HAP-1 (cell line): ENCODE measurements around the gene NUMB.

Source experiments
- DNase-seq, 2 experiments: peaks; one replicate each; pipeline ENCODE4 v3.0.0-alpha.2; 2016 to 2020; ENCODE audit warnings: low spot score in 2 of 2
- H3K27me3 ChIP-seq: fragments of 250-450 bp; sonication (Bioruptor Pico); 2 replicates; pipeline ENCODE4 v1.5.1; 2020; ENCODE audit warnings: low read depth, mild to moderate bottlenecking, moderate library complexity
- H3K36me3 ChIP-seq: fragments of 250-450 bp; sonication (Bioruptor Pico); replicated peaks from 2 replicates; pipeline ENCODE4 v1.5.1; 2020; ENCODE audit warnings: mild to moderate bottlenecking
- H3K4me1 ChIP-seq: fragments of 250-450 bp; sonication (Bioruptor Pico); 2 replicates; pipeline ENCODE4 v1.5.1; 2020; ENCODE audit warnings: mild to moderate bottlenecking
- H3K4me3 ChIP-seq: fragments of 250-450 bp; sonication (Bioruptor Pico); 2 replicates; pipeline ENCODE4 v1.5.1; 2020; ENCODE audit warnings: mild to moderate bottlenecking, moderate library complexity
- H3K9me3 ChIP-seq: fragments of 250-450 bp; sonication (Bioruptor Pico); 2 replicates; pipeline ENCODE4 v1.5.1; 2020; ENCODE audit warnings: mild to moderate bottlenecking, moderate library complexity
- in situ Hi-C: fragments of 300-500 bp; cut with MboI; formaldehyde crosslinking; loops from 3 replicates; pipeline ENCODE4 v1.14.3; 2020; ENCODE audit warnings: low sequenced_read_pairs, inconsistent platforms, mixed read lengths

NUMB gene

DNA sequence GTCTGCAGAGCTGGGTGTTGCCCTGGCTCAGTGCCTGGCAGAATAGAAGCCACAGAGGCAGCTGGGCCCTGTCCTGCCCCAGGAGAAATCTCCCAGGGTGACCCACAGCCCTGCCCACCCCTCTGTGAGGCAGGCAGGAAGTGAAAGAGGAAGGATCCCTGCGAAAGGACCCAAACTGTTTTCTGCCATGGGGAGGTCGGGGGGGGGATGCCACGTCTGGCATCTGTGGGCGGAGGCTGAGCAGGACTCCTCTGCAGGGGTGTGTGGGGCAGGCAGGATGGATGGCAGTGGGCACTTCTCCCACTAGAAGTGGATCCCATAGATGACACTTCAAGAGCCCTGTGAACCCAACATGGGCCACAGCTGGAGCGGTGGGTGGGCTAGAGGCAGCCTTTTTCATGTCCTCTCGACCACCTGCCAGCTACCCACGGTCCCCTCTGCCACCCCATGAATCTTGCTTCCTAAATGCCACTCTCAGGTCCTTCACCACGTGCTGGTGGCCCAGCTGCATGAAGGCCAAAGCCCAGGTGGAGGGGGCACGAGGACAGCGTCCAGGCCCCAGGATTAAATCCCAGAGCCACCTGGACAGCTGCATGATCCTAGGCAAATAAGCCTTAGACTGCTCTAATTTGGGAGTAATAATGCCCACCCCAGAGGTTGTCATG, 217.4 kb downstream of the NUMB start:
- no peaks in the 10 kb centered on the region for H3K27me3 ChIP-seq
- H3K36me3 ChIP-seq = no peaks in the 10 kb centered on the region
- H3K9me3 ChIP-seq = no peaks in the 10 kb centered on the region
- 0 out of 2 replicates have a peak, but pooled peaks cover 3% of the 10 kb centered on the region for H3K4me1 ChIP-seq
- no peak for DNase-seq
- H3K4me3 ChIP-seq = no peak overlapping the region
- in situ Hi-C loops = no loop called here

GRCh38 chr14:73239393-73240241, 218.7 kb downstream of the NUMB start:
- no peaks in the 10 kb centered on the region for H3K9me3 ChIP-seq
- in situ Hi-C loops = no loop called here
- DNase-seq = no peak
- no peak overlapping the region for H3K4me3 ChIP-seq
- no peaks in the 10 kb centered on the region for H3K27me3 ChIP-seq
- H3K4me1 ChIP-seq = peaks cover 9% of the 10 kb centered on the region
- no peaks in the 10 kb centered on the region for H3K36me3 ChIP-seq

- H3K4me1 ChIP-seq = peaks cover 9% of the 10 kb centered on the region
- peak overlapping the region; percentile 67 for H3K4me3 ChIP-seq
- in situ Hi-C loops = no loop called here
- H3K27me3 ChIP-seq = no peaks in the 10 kb centered on the region
- H3K36me3 ChIP-seq = no peaks in the 10 kb centered on the region
- H3K9me3 ChIP-seq = no peaks in the 10 kb centered on the region
- DNase-seq = no peak
Measured at GRCh38 chr14:73238941-73239340, 219.4 kb downstream of the NUMB start.

DNA sequence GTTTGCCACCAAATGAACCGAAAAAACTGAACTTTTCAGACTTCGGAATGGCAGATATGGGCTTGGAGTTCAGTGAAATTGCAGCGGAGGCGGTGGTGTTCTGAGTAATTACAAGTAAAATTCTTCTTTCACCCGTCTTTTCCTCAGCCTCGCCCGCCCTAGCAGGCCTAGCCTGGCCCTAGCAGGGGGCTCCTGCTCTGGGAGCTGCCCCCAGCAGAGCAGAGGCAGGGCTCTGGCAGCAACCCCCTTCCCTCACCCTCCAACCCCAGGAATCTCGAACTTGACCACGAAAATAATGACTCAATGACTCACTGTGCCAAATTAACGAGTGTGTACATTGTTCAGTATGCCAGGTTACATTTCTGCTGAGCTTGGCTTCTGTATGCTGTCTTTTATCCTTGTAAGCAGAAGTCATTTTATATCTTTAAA, 219.9 kb downstream of the NUMB start:
- H3K36me3 ChIP-seq = no peaks in the 10 kb centered on the region
- peak overlapping the region; percentile 67 for H3K4me3 ChIP-seq
- DNase-seq = peak; percentile 51 to 54
- in situ Hi-C loops = no loop called here
- H3K4me1 ChIP-seq = peaks cover 9% of the 10 kb centered on the region
- H3K9me3 ChIP-seq = no peaks in the 10 kb centered on the region
- no peaks in the 10 kb centered on the region for H3K27me3 ChIP-seq

GRCh38 chr14:73237786-73238423, 220.4 kb downstream of the NUMB start:
- Histone ChIP-seq H3K9me3 (no peaks in the 10 kb centered on the region), H3K36me3 (no peaks in the 10 kb centered on the region), H3K4me1 (peaks cover 9% of the 10 kb centered on the region), H3K4me3 (peak overlapping the region; percentile 67), H3K27me3 (no peaks in the 10 kb centered on the region)
- DNase-seq = peak; percentile 5 to 57
- in situ Hi-C loops = no loop called here

DNA sequence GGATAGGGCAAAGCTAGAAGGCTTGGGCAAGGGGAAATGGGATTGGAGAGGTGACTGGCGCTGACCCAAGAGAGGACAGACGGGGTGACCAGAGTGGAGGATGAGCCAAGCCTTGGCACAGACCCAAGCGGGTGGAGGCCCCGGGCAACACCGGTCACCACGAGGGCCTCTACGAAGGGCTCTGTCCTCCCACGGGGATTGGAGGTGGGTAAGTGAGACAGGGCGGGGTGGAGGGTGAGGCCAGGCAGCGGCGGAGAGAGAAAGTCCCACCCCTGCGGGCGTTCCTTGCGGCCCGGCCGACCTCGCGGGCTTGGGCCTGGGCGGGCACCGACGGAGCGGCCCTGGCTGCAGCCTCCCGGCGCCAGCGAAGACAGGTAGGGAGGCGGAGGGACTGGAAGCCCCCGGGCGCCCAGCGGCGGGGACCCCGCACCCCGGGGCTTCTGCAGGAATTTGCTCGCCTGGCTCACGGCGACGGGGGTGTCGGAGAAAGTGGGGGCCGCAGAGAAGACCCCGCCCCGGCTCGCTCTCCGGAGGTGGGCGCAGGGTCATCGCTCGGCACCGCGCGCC, 221.0 kb downstream of the NUMB start, which contains the start of gene PAPLN:
Gene PAPLN, plus strand, starts transcription at position 288 of the 567 bp plus-strand sequence. CDS start 2,273 bp downstream, outside the sequence.
- H3K4me3 ChIP-seq = peak within 1 kb of the TSS; percentile 67
- no peaks in the 10 kb centered on the region for H3K27me3 ChIP-seq
- in situ Hi-C loops = no loop called here
- DNase-seq = peak; percentile 54 to 84
- H3K9me3 ChIP-seq = no peaks in the 10 kb centered on the region
- H3K36me3 ChIP-seq = no peaks in the 10 kb centered on the region
- H3K4me1 ChIP-seq = peaks cover 9% of the 10 kb centered on the region

GRCh38 chr14:73236752-73237218, 221.6 kb downstream of the NUMB start:
- no peak for DNase-seq
- no peaks in the 10 kb centered on the region for H3K27me3 ChIP-seq
- no peaks in the 10 kb centered on the region for H3K36me3 ChIP-seq
- no peaks in the 10 kb centered on the region for H3K9me3 ChIP-seq
- no peak overlapping the region; the same call in 1 of the 2 replicates for H3K4me3 ChIP-seq
- peaks cover 9% of the 10 kb centered on the region for H3K4me1 ChIP-seq
- in situ Hi-C loops = no loop called here

- H3K36me3 ChIP-seq = no peaks in the 10 kb centered on the region
- in situ Hi-C loops = no loop called here
- peaks cover 9% of the 10 kb centered on the region for H3K4me1 ChIP-seq
- DNase-seq = no peak
- no peak overlapping the region for H3K4me3 ChIP-seq
- H3K9me3 ChIP-seq = no peaks in the 10 kb centered on the region
- H3K27me3 ChIP-seq = no peaks in the 10 kb centered on the region
Measured at GRCh38 chr14:73236157-73236556, 222.2 kb downstream of the NUMB start.

- H3K36me3 ChIP-seq = no peaks in the 10 kb centered on the region
- H3K4me1 ChIP-seq = peaks cover 9% of the 10 kb centered on the region
- DNase-seq = peak in 1 of 2 experiments; percentile 51
- H3K4me3 ChIP-seq = no peak overlapping the region
- H3K9me3 ChIP-seq = no peaks in the 10 kb centered on the region
- no peaks in the 10 kb centered on the region for H3K27me3 ChIP-seq
- in situ Hi-C loops = no loop called here
Measured at GRCh38 chr14:73235531-73236155, 222.7 kb downstream of the NUMB start.

DNA sequence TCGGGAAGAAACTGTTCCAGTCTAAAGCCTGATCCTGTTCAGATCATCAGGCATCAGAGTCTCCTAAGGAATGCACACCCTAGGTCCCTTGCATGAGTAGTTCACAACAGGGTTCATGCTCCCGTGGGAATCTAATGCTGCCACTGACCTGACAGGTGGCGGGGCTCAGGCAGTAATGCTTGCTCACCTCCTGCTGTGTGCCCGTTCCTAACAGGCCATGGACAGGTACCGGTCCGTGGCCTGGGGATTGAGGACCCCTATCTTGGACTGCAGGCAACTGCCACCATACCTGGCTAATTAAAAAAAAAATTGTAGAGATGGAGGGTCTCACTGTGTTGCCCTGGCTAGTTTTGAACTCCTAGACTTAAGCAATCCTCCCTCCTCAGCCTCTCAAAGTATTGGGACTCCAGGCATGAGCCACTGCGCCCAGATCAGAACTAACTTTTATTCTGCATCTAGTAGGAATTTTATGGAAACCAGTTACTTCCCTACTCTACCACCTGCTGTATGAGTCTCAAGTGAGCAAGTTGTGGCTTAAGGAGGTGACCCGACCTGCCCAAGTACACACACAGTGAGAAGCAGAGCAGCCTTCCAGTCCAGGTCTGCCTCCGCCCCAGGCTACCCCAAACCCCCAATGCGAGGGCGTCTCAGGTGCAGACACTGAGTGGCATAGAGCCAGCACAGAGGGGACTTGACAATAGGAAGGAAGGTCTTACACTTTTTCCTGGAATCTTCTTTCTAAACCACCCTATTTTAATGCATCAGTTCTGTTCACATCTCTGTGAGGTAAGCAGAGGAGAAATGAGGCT, 223.6 kb downstream of the NUMB start:
- Histone ChIP-seq H3K4me3 (no peak overlapping the region), H3K4me1 (peaks cover 9% of the 10 kb centered on the region), H3K27me3 (no peaks in the 10 kb centered on the region), H3K9me3 (no peaks in the 10 kb centered on the region), H3K36me3 (no peaks in the 10 kb centered on the region)
- DNase-seq = no peak
- in situ Hi-C loops = no loop called here

GRCh38 chr14:73234029-73234428, 224.3 kb downstream of the NUMB start:
- in situ Hi-C loops = no loop called here
- Histone ChIP-seq H3K4me1 (peaks cover 9% of the 10 kb centered on the region), H3K27me3 (no peaks in the 10 kb centered on the region)

DNA sequence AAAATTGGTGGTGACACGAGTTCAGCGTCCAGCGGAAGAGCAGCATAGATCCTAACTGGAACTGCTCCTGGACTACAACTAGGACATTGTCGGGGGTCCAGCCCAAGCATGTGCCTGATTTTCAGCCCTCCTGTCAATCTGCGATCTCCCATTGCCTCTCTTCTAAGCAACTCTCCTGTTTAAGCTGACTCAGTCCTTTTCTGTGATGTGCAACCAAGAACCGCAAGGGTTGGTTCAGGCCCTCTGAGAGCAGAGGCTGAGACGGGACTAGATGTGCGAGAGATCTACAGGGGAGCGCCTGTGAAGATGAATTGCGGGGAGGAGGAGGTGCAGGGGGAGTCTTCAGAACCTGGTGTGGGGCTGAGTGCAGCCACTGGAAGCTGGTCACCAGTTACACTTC, 224.8 kb downstream of the NUMB start:
- peaks cover 6% of the 10 kb centered on the region for H3K4me1 ChIP-seq
- no peak overlapping the region for H3K4me3 ChIP-seq
- H3K9me3 ChIP-seq = no peaks in the 10 kb centered on the region
- H3K27me3 ChIP-seq = no peaks in the 10 kb centered on the region
- no peaks in the 10 kb centered on the region for H3K36me3 ChIP-seq
- no peak for DNase-seq
- in situ Hi-C loops = no loop called here

More at GRCh38 chr14:73234029-73234428, 224.3 kb downstream of the NUMB start:
- no peak overlapping the region for H3K4me3 ChIP-seq
- DNase-seq = no peak
- H3K9me3 ChIP-seq = no peaks in the 10 kb centered on the region
- H3K36me3 ChIP-seq = no peaks in the 10 kb centered on the region
